Upper lobe of left lung (tissue), 4 donors: Measurements from ENCODE around the gene PWP1.

Experiments used
- CTCF ChIP-seq, 6 experiments: fragments of 450-650 bp in 4 of 6; fragments of 200-600 bp in 2 of 6; sonication (generic) in 2 of 6; IDR thresholded peaks; one replicate each; pipeline ENCODE4 v1.5.1; 2016 to 2019; ENCODE audit warnings: antibody characterized with exemption in 6 of 6
- EP300 ChIP-seq, 4 donors: sonication (generic); formaldehyde crosslinking; IDR thresholded peaks; one replicate each; pipeline ENCODE4 v1.5.1; 2017; ENCODE audit warnings: antibody characterized with exemption in 4 of 4, control low read depth in 2 of 4
- POLR2A ChIP-seq, 4 donors: fragments of 450-650 bp; IDR thresholded peaks; one replicate each; pipeline ENCODE4 v1.5.1; 2016 to 2017; ENCODE audit warnings: antibody characterized with exemption in 4 of 4, mild to moderate bottlenecking in 2 of 4
- POLR2AphosphoS5 ChIP-seq, 2 donors: sonication (generic); formaldehyde crosslinking; IDR thresholded peaks; one replicate each; pipeline ENCODE4 v1.5.1; 2017; ENCODE audit warnings: antibody characterized with exemption in 2 of 2

- no peak for TF ChIP-seq POLR2A (IDR thresholded peaks at IDR 0.05)
- no peak for TF ChIP-seq CTCF (IDR thresholded peaks at IDR 0.05)
- TF ChIP-seq POLR2AphosphoS5 (IDR thresholded peaks at IDR 0.05), result no peak
- no peak for TF ChIP-seq EP300 (IDR thresholded peaks at IDR 0.05)
Observed at GRCh38 chr12:107734139-107734538, 48.5 kb downstream of the PWP1 start.
